DMS114 treated with DMSO at 0.1 percent for 48 hours (cell line): ENCODE data around the gene PSMB5.

Source experiments
- DNase-seq: peaks from one replicate; lab custom pipeline; 2025; ENCODE audit not compliant: unreplicated experiment; lab: John Stamatoyannopoulos, UW

PSMB5 gene

GRCh38 chr14:23034498-23035302 is at the start of gene PSMB5:
Gene PSMB5, minus strand, starts transcription at chr14:23034900. Its CDS starts 19 bp downstream, at chr14:23034881.
- no peak for DNase-seq

GRCh38 chr14:23080474-23080873 is 45.8 kb upstream of the PSMB5 start:
- DNase-seq, result no peak

GRCh38 chr14:23079716-23080115 is 45.0 kb upstream of the PSMB5 start:
- DNase-seq, result no peak

GRCh38 chr14:23078692-23079116 is 44.0 kb upstream of the PSMB5 start:
- DNase-seq, result no peak

- DNase-seq, result no peak
Observed at GRCh38 chr14:23077962-23078361, 43.3 kb upstream of the PSMB5 start.

DNA sequence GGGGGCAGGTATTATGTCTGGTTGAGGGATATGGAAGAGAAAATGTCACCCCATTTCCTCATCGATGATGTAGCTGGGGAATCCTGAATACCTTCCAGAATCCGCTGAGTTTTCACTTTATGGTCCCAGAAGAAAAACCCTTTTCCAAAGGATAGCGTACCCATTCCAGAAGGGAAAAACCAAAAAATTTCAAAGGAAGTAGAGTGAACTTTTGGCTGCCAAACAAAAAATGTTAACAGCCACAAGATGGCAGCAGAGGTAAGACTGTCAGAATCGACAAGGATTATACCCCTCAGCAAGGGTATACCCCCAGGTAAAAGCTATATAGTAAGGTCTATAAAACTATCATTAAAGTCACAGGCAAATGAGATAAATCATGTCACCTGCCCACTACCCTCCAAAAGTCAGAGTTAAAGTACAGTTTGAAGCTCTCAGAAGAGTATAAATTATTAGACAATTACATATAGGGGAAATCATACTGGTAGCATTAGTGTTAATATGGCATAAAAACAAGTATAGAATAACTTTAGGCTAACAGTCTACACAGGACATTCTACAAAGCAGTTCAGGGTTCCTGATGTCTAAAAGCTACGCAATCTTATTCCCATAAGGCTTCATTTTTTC is 42.2 kb upstream of the PSMB5 start:
- DNase-seq, result no peak

GRCh38 chr14:23074906-23075305 is 40.2 kb upstream of the PSMB5 start:
- no peak for DNase-seq

GRCh38 chr14:23071921-23072539 is 37.3 kb upstream of the PSMB5 start:
- DNase-seq, result no peak

GRCh38 chr14:23071244-23071920 is 36.7 kb upstream of the PSMB5 start:
- DNase-seq, result no peak

- DNase-seq, result no peak
Observed at GRCh38 chr14:23070262-23071129, 35.8 kb upstream of the PSMB5 start.

GRCh38 chr14:23069413-23069806 is 34.7 kb upstream of the PSMB5 start:
- no peak for DNase-seq

- DNase-seq, result no peak
Observed at GRCh38 chr14:23068789-23069412, 34.2 kb upstream of the PSMB5 start.

DNA sequence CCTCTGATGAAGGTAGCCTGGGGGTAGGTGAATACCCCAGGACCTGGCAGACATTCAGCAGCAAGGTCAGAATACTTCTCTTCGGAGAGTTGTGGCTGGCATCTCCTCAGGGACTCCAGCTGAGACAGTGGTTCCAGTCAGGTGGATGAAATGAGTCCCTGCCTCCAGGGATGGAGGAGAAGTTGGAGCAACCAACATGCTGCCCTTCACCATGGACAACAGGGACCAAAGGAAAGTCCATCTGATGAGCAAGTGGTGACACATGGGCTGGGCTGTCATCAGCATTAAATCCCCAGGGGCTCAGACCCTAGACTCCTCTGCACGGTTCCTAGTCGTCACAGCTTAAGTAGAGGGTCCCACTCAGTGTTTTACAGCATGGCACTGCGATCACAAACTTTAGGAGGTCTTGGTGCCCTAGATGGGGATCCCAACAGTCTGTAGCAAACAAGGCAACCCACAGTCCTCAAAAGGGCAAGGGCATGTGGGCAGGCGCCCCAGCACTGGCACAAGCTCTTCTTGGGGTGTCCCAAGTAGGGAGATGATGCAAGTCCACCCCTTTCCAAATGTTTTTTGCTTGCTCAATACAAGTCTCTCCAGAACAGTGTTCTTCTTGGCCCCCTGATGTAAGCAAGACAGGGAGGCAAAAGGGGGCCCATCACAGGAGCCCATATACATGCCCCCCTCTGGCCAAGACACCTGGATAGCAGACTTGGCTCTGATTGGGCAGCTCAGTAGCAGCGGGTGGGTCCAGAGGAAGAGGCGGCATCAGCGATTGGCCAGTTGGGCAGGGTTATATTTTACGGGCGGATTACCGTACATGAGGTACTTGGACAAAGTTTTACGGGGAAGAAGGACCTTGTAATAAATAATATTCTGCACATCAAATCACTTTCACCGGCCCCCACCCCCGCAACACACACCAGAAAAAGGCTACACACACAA is 33.4 kb upstream of the PSMB5 start:
- no peak for DNase-seq

- DNase-seq, result no peak
Observed at GRCh38 chr14:23066855-23067744, 32.4 kb upstream of the PSMB5 start.

DNA sequence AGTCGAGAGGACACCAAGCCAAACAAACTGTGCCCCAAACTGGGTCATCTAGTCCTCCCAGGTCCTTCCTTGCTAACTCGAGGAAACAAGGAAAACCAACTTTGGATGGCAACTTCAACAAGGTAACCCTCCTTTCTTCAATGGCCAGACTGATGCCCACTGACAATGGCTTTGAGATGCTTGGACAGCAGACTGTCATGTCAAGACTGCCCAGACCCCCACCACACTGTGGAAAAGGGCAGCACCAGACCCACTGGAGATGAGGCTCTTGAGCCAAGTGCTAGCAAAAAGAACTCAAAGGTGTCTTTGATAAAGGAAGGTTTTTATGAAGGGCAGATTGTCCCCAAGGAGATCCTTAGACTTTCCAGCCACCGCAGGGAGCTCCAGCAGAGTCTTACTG is 31.7 kb upstream of the PSMB5 start:
- no peak for DNase-seq

- DNase-seq, result no peak
Observed at GRCh38 chr14:23063601-23064000, 28.9 kb upstream of the PSMB5 start.

DNA sequence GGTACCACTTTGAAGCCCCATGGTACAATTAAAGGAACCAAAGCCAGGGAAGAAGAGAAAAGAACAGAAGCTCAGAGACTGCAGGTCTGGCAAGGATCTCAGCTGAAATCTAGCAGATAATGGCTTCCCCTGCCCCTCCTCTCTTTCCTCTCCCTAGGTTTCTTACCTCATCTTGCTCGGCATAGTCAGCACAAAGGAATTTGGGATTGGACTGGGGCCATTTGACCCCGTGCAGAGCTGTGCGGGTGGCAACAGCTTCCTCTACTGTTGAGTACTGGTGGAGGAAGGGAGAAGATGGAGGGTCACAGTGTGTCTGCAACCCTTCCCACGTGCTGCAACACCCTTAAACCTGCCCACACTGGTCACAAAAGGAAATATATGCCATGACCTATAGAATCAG is 27.3 kb upstream of the PSMB5 start:
- no peak for DNase-seq
